ENCODE data around the gene RSPH9.
"Not testable (repeated sequence)": the region's sequence is repeated elsewhere in the genome, so short reads cannot be mapped to it uniquely, and the experiment has no call there.

RSPH9 gene

DNA sequence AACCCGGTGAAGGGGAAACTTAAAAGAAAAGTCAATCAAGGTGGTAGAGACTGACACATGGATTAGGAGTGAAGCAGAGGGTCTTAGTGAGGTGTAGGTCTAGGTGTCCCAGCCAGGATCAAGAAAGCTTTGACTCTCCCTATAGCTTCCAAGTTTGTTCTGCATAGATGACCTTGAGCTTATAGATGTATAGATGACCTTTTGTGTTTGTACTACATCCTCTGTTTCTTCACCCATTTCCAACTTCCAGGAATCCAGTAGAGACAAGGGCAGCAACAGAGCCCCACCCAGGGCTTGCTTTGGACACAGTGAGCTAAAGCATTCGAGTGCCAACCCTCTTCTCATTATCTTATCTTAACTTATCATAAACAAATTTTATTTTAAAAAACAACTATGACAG is 44.6 kb downstream of the RSPH9 start:
- no peak for DNase-seq

DNA sequence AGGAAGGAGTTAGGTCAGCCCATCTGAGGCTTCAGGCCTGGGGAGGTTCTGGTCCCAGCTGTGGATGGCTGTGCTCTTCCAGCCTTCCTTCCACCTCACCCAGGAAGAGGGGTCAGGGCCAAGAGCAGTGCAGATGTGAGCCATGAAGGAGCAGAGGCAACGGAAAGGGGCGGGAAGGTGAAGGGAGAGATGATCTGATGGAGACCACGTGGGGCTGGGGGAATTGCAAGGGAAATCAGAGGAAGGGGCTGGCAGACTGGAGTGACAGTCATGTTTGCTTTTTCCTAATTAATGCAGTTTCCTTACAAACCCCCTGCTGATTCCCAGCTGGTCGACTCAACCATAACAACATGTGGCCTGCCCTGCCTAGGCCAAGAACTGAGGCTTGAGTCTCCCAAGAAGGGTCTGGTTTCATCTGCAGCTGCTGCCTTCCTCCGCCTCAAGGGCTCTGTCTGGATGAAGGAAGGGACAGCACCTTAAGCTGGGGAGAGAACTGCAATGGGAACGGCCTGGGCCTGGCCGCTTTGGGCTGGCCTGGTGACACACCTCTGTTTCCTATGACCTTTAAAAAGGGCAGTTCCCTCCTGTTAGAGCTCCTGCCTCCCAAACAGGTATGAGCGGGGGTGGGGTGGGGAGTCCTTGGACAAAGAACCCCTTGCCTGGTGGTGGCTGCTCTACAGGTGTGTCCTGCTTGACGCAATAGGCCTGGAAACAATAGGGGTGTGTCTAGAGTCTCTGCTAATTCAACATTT is 50.6 kb downstream of the RSPH9 start:
- DNase-seq, result no peak

GRCh38 chr6:43695967-43696291 is 51.1 kb downstream of the RSPH9 start:
- DNase-seq, result no peak

- no peak for DNase-seq
Measured at GRCh38 chr6:43697421-43697820, 52.6 kb downstream of the RSPH9 start.

- no peak for DNase-seq
Measured at GRCh38 chr6:43698584-43699349, 53.9 kb downstream of the RSPH9 start.

GRCh38 chr6:43699564-43700186 is 54.8 kb downstream of the RSPH9 start:
- no peak for DNase-seq

- not testable (repeated sequence) for DNase-seq
Measured at GRCh38 chr6:43700939-43701560, 56.2 kb downstream of the RSPH9 start.

GRCh38 chr6:43702171-43702533 is 57.3 kb downstream of the RSPH9 start:
- DNase-seq, result no peak

DNA sequence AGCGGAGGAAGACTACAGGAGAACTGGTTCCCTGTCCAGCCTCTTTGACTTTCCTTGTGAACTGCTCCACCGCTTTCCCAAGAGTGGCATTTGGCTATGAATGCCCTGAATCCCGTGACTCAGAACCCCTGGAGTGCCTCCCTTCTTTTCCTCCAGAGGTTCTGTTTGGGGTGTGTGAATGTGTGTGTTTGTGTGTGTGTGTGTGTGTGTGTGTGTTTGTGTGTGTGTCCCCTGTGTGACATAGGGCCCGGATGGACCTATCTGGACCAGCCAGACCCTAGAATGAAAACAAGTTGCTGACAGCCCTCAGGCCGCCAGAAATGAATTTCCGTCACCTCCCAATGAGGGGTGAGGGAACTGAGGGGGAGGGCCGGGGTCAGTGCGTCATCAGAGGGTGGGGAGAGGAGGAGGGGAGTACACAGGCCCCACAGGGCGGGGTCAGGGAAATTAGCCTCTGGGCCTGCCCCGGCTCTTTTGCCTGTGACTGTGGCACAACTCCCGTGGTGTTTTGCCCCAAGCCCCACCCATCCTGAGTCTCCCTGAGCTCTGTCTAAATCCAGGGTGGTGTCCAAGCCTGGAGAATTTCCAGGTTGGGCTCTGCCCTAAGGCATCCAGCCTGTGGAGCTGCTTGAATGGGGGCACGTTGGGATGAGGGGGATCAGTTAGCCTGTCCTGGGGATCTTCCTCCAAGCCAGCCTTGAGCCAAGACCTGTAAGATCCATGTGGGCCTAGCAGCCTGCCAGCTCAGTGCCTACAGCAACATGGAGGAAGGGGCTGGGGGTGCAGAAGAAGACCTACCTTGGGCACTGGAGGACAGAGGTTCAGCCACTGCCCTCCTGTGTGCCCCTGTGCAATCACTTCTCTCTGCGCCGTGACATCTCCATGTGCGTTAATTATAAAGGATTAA is 58.0 kb downstream of the RSPH9 start:
- DNase-seq, result no peak

- DNase-seq, result no peak
Measured at GRCh38 chr6:43703512-43704429, 58.9 kb downstream of the RSPH9 start.

DNA sequence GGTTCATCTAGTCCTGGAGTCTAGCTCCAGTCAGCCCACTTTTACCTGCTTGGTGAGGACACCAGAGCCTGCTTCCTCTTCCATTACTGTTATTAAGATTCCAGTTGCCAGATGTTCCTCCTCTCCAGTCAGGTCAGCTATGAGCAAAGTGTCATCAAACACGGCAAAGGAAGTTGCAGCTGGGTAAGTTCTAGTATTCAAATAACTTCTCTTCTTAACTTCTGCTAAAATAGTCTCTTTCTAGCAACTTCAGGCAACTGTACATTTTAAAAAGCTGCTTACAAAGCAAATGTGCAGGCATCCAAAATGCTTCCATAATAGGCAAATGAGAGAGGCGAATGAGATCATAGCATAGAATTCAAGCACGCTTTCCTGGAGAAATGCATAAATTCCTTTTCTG is 61.2 kb downstream of the RSPH9 start:
- no peak for DNase-seq

DNA sequence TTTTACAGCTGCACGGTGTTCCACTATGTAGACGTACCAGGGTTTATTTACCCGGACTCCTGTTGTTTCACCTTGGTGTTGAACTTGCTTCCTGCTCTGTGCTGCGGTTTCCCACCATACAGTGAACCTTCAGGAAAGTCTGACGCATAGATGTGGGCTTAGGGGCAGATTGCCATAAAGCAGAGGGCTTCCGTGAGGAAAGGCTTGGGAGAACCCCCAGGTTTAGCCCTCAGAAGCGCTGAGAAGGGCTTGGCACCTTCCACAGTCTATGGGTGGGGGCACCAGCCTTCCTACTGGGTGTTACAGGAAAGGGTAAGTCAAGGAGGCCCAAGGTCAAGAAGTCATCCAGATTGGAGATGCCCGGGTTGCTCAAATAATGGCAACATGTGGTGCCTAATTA is 62.0 kb downstream of the RSPH9 start:
- DNase-seq, result no peak

- no peak for DNase-seq
Measured at GRCh38 chr6:43707269-43707668, 62.4 kb downstream of the RSPH9 start.

- no peak for DNase-seq
Measured at GRCh38 chr6:43707767-43708166, 62.9 kb downstream of the RSPH9 start.

DNA sequence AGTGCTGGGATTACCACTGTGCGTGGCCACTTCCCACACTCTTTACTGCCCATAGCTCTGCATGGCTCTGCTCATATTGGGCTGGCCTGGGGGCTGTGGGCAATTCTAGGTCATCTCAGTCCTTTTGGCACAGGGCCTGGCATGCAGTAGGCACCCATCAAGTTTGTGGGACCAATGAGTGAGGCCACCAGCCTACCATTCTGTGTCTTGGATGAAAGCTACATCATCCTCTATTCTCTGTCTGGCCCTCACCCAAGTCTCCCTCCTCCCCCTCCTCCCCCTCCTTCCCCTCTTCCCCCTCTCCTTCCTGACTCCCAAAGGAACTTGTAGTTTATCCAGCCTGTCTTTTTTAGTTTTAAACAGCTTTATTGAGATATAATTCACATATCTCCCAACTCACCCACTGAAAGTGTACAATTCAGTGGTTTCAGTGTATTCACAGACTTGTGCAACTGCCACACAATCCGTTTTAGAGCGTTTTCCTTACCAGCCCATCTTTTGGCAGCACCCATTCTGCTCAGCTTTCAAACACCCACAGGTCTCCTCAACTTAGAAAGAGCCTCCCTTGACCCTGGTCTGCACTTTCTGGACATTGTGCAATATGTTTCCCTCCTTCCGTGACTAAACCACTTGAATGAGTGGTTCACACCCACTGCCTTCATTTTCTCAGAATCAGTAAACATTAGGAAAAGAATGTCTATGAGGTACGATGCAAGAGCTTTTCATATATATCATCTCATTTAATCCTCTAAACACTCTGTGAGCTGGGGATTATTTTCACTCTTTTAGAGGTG is 64.2 kb downstream of the RSPH9 start:
- DNase-seq, result no peak

- DNase-seq, result no peak
Measured at GRCh38 chr6:43709654-43710303, 64.9 kb downstream of the RSPH9 start.

GRCh38 chr6:43710576-43710975 is 65.7 kb downstream of the RSPH9 start:
- no peak for DNase-seq

- no peak for DNase-seq
Measured at GRCh38 chr6:43712579-43712978, 67.7 kb downstream of the RSPH9 start.

- DNase-seq, result no peak
Measured at GRCh38 chr6:43713643-43714310, 68.9 kb downstream of the RSPH9 start.

Data from activated effector memory CD4-positive, alpha-beta T cell treated with anti-CD3 and anti-CD28 coated beads, Interleukin-2, amount 50 U/mL, for 16 hours (primary cell).